HG03175 (cell line): ENCODE results near the gene NCAN.
"Not testable (repeated sequence)": the region's sequence is repeated elsewhere in the genome, so short reads cannot be mapped to it uniquely, and the experiment has no call there.

Source experiments
- ATAC-seq: cut with Tn5 transposase; IDR thresholded peaks from one replicate; pipeline ENCODE4 v1.9.1; 2021; ENCODE audit warnings: mild to moderate bottlenecking, moderate library complexity; ENCODE audit not compliant: unreplicated experiment

NCAN gene

DNA sequence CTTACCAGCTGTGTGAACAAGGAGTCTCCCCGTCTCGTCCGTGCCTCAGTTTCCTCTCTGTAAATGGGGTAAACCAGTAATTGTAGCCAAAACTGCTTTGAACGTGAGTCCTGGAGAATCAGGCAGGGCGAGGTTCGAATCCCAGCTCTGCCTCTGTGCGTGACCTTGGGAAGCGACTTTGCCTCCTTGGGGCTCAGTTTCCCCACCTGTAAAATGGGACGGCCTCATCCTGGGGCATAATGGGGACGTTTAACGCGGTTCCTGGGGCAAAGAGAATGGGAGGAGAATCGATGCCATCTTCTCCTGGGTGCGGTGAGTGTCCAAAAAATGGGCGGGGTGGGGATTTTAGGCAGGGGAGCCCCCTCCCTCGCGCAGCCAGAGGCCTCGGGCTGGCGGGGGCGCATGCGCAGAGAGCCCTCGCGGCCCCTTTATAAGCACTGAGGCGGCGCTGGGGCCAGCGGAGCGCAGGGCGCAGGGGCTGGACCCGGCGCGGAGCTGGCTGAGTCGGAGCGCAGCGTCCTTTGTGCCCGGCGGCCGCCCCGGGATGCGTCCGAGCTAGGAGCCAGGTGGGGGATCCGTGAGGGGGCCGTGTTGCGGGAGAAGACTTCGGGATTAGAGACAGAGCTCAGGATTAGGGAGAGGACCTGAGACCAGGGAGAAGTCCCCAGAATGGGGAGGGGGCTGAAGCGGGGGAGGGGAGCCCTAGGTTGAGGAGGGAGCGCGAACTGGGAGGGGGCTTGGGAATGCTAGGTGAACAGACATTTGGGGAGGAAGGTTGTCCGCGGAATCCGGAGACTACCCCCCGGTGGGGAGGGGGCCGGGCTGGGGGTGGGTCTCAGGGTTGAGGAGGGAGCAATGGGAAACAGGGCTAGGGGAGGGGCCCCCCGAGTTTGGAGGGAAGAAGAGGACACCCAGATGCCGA lies at the start of gene NCAN:
NCAN (plus strand) TSS at position 460 of the 922 bp plus-strand sequence. CDS start 4,996 bp downstream, outside the sequence.
- ATAC-seq = no peak

DNA sequence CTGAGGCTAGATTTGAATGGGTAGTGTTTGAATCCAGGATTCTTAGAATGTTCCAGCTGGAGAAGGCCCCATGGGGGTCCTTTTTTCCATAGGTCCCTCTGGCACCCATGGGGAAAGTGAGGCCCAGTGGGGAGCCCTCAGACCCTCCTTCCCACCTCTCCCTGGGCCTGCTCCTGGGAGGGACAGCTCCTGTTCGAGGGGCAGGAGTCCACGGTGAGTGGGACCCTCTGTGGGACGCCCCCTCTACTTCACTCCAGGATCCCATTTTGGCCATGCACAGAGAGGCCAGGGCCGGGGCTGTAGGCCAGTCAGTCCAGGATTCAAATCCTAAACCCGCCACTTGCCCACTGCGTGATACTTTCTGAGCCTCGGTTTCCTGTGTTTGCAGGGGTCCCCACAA lies 49.3 kb upstream of the NCAN start:
- no peak for ATAC-seq

DNA sequence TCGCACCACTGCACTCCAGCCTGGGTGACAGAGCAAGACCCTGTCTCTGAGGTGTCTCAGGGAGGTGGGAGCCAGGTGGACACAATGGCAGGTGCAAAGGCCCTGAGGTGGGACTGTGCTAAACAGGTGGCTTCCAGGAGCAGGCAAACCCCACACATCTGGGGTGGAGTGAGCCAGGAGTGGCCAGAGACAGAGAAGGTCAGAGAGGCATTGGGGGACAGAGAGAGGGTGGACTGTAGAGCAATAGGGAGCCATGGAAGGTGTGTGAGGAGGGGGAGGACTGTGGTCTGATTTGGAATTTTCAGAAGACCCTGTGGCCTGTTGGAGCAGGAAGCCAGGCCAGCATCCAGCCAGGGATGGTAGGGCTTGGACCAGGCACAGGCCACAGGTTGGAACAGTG lies 46.4 kb upstream of the NCAN start:
- no peak for ATAC-seq

DNA sequence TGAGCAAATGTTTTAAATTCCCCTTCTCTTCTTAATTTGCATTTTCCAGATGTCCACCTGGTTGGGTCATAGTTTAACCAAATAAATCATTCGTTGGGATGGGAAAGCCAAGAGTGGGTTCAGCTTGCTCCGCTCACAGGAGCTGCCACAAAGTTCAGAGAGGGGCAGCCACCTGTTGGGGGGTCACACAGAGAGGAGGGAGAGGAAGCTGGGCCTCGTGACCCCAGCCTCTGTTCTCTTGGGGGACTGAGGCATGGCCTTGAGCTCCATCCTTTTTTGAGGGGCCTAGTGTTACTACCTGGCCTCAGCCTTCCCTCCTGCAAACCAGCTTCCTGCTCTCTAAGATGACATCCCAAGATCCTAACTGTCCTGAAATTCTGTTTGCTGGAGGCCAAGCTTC lies 44.1 kb upstream of the NCAN start:
- ATAC-seq = no peak

DNA sequence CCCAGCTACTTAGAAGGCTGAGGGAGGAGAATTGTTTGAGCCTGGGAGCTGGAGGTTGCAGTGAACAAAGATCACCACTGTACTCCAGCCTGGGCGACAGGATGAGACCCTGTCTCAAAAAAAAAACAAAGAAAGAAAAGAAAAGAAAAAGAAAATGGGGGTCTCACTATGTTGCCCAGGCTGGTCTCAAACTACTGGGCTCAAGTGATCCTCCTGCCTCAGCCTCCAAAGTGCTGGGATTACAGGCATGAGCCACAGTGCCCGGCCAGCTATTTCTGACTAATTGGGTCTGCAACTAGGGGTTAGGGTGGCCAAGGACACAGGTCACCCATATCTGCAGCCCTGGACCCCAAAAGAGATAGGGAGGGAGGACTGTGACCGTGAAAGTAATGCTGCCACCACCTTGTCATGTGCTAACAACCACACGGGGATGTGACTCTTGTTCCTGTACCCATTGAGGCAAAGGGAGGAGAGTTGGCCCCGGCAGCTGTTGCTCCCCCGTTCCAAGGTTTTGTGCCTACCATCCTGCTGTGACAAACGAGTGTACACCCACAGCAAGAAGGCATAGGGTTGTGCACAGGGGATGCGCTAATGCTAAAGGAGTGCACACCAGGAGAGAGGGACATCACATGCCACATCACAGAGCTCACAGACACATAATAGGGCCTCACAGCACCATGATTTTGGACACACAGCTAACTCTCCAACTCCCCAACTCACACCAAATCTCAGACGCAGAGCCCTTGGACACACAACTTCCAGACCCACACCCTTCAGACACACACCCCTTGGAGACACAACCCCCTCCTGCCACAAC lies 42.3 kb upstream of the NCAN start:
- peak; percentile 6 for ATAC-seq

DNA sequence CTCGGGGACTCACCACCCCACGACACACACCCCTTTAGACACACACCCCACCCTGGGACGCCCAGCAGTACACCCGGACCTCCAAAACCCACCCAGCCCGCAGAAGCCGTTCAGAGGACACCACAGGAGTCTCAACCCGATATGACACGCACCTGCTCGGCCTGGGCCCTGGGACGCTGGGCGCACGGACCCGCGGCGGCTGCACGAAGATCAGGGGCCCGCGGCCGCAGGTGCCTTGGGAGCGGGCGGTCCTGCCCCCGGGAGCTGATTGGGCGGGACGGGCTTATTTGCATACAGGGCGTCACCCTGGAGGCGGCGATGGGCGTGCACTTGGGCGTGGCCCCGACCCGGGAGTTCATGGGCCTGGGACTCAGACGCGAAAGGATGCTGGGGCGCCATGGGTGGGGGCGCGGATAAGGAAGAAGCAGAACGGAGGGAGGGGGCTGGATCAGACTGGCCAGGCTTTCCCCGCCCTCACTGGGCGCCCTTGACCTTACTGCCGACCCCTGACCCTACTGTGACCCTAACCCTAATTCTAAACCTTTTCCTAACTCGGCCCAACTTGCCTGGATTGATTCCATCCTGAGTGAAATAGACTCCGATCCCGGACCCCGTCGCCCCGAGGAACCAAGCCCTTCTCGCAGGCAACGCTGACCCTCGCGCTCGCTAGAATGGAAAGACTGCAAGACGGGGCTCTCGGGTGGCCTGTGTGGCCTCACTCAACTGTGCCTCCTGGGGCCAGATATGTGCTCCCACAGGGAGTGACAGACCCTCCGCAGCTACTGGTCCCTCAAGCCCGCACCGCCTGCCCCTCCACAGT lies 41.5 kb upstream of the NCAN start, which contains the start of gene MEF2B:
MEF2B (minus strand) TSS at position 211 of the 820 bp plus-strand sequence. CDS start 19,528 bp downstream, outside the sequence.
- peak; percentile 90 for ATAC-seq

DNA sequence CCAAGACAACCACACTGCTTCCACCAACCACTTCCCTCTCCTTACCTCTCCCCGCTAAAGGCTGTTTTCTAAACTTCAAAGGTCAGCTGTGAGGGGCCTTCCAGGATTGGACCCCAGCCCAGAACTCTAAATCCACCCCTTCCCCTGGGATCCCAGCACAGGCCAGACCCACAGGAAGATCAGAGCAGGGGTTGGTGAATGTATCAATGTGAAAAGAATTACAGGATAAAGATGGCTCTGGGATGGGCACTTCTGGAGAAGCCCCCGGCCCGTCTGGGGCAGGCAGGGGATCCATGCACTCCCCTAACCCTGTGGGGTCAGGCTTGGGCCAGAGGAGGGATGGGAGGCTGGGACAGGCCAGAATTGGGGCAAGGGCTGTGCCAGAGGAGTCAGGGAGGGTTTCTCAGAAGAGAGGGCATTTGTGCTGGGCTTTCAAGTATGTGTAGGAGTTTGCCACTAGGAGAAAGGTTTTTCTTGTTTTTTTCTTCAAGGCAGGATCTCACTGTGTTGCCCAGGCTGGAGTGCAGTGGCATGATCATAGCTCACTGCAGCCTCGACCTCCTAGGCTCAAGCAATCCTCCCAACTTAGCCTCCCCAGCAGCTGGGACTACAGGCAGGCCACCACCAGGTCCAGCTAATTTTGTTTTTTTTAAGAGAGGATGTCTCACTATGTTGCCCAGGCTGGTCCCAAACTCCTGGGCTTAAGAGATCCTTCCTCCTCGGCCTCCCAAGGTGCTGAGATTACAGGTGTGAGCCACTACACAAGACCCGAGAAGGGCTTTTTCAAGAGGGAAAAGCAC lies 40.7 kb upstream of the NCAN start:
- no peak for ATAC-seq

DNA sequence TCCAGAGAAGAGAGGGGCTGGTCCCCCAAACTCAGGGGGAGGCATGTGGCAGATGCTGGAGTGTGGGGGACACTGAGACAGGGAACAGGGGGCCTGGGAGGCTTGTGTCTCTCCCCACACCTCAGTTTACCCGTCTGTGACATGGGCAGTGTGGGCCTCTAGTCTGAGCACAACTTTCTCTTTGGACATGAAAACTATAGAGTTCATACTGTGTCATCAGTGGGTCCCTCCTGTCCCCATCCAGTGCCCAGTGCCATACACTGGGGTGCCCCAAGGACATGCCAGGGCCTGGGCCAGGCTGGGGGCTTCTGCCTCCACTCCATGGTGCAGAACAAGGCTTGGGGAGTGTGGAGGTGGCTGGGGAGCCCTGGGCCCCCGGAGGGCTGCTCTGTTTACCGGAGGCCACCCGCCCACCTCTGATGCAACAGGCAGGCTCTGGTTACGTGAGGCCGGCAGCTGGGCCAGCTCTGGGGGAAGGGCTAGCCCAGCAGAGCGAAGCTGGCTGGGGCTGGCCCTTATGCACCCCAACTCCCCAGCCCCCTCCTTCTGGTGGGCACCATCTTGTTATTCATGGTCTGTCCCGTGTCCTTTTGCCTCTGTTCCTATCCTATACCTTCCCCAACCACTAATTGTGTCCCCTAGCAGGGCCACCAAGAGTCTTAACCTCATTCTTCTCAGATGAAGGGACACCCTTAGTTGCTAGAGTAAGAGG lies 39.8 kb upstream of the NCAN start:
- no peak for ATAC-seq

DNA sequence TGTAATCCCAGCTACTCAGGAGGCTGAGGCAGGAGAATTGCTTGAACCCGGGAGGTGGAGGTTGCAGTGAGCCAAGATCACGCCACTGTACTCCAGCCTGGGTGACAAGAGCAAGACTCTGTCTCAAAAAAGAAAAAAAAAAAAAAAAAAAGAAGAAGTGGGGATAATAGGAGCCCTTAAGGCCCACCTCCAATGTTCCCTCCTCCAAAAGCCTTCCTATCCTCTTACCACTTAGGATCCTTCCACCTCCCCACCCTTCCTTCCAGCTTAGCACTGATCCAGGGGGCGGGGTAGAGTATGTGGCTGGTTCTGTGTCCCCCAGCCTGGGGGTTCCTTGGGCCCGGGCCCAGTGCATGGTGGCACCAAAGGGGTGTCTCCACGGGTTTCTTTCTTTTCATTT lies 38.5 kb upstream of the NCAN start:
- not testable (repeated sequence) for ATAC-seq

DNA sequence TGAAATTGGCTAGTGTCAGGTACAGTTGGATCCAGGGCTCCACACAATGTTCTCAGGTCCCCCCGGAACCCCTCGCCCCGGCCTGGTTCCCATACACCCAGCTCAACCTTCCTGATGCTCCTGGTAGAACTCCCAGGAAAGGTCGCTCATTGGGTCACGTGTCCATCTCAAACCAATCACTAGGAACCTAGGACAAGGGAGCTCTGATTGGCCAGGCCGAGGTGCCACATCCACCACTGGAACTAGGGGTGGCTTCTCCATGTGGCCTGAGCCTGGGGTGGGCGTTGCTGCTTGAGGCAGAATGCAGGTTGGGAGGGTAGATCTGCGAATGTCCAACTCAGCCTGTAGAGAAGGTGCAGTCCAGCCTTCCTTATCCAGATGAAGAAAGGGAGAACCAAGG lies 34.8 kb upstream of the NCAN start:
- no peak for ATAC-seq

DNA sequence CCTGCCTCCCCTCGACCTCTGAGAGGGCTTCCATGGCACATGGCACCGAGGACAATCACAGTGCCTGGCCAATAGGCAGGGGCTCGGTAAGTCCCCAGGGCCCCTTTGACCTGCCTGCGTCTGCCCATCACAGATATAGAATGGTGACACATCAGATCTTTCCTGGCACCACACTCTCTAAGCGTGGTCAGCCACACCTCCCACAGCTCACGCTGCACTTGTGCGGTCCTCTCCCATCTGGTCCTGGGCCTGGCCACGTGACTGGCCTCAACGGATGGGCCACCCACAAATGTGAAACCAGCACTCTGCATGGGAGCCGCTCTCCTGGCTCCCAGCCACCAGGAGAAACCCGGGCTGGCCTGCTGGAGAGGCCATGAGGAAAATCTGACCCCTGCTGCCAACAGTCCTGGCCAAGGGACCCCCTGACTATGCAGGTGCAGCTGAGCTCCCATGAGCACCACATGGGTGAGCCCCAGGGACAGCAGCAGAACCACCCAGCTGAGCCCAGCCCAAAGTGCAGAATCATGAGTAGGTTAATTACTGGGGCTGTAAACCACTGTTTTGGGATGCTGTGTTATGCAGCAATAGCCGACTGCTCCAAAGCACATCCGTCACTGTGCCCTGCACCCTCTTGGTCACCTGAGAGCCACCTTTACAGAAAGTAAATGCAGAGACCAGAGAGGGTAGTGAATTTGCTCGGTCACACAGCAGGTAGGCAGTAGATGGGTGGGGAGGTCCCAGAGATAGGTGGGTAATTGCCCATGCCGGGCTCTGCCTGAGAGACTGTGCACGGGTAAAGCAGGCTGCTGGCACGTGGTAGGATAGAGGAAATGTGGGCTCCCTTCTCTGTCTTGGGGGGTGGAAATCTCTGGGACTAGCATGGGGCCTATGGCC lies 32.0 kb upstream of the NCAN start:
- ATAC-seq = no peak

DNA sequence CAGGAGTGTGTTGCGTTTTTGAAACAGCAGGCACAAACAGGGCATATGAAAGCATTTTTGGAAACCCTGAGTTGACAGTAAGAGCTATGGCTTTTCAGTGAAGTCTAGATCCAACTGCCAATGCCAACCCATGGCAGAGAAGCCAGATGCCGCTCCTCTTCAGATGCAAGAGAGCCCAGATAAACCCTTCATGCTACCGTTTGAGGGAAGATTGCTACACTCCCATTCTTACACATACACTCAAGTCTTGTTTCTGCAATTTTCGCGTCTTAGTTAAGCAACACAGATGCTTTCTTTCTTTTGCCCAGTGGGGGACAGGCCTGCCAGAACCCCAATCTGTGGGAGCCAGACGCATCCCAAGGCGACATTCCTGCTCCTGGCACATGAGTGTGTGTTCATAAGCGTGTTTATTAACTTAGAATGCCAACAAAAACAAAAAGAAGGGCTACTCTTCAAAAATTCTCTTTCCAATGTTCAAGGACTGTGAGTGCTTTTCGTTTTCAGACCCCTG lies 30.2 kb upstream of the NCAN start:
- ATAC-seq = no peak

DNA sequence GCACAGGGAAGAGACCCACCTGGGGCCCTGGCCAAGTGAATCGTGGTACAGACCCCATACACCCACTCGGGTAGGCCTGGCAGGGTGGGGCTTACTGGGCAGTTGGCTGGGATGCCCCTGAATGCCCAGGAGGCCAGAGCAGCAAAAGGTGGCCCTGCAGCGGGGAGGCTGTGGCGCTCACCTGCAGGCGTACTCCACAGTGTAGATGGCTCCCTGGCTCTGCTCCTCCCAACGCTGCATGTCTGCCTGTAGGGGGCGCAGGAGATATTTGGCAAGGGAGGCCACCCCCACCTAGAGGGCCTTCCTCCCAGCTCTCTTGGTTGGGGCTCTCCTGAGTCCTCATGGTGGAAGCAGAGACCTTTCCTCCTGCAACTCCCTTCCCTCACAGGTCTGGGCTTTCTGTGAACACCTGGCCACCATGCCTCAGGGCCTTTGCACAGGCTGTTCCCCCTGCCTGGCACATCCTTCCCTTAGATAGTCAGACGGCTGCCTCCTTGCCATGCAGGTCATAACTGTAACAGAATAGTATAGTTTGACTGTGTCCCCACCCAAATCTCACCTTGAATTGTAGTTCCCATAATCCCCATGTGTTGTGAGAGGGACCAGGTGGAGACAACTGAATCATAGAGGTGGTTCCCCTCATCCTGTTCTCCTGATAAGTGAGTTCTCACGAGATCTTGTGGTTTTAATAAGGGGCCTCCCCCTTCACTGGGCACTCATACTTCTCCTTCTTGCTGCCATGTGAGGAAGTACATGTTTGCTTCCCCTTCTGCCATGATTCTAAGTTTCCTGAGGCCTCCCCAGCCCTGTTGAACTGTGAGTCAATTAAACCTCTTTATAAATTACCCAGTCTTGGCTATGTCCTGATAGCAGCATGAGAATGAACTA lies 25.7 kb upstream of the NCAN start:
- no peak for ATAC-seq

DNA sequence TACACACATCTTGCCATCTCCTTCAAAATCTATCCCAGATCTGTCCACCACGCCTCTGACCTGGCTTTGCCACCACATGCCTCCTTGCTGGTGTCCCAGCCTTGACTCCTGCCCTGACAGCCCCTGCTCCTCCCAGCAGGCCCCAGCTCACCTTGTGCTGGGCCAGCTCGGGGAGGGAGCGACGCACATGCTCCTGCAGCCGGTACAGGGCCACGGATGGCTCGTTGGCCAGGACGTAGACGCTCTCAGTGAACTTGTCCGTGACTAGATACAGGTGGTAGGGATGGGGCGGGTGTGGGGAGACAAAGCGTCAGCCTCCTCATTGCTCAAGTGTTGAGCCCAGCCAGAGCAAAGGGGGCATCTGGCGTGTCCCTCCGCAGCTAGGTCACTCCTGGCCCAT lies 25.0 kb upstream of the NCAN start:
- ATAC-seq = no peak

DNA sequence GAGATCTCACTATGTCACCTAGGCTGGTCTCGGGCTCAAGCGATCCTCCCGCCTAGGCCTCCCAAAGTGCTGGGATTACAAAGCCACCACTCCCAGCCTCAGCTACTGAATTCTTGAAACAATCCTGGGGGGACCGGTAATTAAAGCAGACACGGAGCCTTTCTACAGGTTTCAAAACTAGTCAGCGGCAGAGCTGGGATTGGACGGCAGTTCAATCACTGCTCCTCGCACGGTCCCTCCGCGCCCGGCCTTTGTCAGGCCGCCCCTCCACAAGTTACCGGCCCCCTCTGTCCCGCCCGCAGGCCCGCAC lies 20.0 kb upstream of the NCAN start:
- ATAC-seq = peak; percentile 5

DNA sequence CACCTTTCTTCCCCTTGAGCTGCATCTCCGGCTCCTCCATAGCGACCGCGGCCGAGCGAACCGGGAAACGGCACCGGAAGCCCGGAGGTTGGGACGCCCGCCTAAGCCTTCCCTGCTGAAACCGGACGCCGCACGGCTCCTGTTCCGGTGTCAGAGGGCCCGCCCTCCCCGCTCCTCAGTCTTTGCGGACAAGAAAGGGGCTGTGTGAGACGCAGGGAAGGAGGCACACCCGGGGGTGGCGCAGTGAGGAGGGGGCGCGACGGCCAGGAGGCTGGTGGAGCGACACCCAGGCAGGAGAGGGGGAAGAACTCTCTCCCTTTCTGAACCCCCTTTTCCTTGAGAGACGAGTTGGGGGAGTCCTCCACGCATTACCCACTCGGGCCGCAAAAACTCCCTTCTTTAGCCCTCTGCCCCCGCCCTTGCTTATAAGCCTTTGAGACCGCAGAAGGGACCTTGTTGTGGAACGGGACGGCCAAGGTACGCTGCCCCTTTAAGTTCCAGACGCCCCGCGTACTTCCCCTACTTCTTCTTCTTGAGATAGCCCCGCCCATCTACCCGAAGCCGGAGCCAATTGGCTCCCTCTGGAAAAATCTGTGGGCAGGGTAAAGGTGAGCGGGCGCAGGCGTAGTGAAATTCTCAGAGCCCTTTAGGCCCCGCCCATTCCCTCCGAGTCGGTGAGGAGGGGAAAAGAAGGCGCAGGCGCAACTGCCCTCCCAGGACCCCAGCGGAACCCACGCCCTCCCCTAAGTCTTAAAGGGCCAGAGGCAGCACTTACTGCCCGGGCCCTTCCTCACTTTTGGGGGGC lies 19.5 kb upstream of the NCAN start, which contains the start of the genes BORCS8 and RFXANK:
BORCS8 (minus strand) TSS at position 75 of the 805 bp plus-strand sequence; CDS start at position 40, 35 bp downstream.
RFXANK (plus strand) TSS at position 181 of the 805 bp plus-strand sequence. CDS start 1,689 bp downstream, outside the sequence.
- peak; percentile 80 for ATAC-seq
